GM21360 (cell line): ENCODE results near the gene TNF.

Experiments
- ATAC-seq: cut with Tn5 transposase; IDR thresholded peaks from one replicate; pipeline ENCODE4 v1.9.1; 2021; ENCODE audit warnings: mild to moderate bottlenecking, moderate library complexity; ENCODE audit not compliant: unreplicated experiment

Gene TNF

DNA sequence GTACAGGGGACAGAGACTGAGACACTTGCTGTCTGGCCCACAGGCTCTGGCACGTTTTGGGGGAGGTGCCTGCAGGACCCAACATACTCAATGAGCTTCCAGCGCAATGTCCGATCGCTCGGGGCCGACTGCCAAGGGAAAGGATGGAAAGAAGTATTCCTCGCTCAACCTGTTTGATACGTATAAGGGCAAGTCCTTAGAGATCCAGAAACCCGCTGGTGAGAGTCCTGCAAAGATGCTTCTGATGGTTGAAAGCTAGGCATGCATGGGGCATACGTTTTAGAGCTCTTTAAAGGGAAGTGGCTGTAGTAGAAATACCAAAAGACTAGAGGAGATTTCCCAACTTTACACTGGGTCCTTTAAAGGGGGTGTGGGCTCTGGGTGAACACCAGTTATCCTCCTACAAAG is 47.3 kb downstream of the TNF start:
- no peak for ATAC-seq

DNA sequence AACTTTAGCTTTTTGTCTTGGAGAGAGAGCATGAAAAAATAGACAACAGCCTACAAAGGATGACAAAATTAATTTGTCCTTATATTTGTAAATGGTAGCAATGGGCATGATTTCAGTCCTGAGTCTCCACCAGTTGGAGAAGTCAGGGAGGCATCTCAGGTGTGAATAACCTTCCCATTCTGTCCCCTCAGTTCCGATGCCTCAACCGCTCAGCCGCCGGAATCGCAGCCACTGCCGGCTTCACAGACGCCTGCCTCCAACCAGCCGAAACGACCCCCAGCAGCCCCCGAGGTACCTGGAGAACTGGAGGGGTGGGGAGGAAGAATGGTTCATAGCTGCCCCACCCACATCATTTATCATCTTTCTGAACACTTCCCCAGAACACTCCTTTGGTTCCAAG is 48.7 kb downstream of the TNF start:
- ATAC-seq, result no peak

- no peak for ATAC-seq
Measured at GRCh38 chr6:31626952-31627351, 51.6 kb downstream of the TNF start.

DNA sequence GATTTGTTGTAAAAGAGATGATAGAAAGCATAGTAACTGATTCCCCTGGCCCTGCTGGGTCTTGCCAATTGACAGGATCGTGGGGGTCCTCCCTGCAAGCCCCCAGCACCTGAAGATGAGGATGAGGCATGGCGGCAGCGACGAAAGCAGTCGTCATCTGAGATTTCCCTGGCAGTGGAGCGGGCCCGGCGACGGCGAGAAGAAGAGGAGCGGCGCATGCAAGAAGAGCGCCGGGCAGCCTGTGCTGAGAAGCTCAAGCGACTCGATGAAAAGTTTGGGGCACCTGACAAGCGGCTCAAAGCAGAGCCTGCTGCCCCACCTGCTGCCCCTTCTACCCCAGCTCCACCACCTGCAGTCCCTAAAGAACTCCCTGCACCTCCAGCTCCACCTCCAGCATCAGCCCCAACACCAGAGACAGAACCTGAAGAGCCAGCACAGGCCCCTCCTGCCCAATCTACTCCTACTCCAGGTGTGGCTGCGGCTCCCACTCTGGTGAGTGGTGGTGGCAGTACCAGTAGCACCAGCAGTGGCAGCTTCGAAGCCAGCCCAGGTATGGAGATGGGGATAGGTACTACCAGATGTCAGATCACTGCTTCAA is 52.4 kb downstream of the TNF start:
- ATAC-seq, result no peak
